CD4-positive, alpha-beta memory T cell (primary cell): ENCODE measurements around the gene METTL15. TPM values are rescaled to one million over a fixed set of nuclear protein-coding genes. Genes with fewer than 3 reads are reported as not detected.
A peak's percentile ranks its signal among the peaks of the same experiment; 100 is the strongest.

ENCODE experiments used
- CTCF ChIA-PET: fragments of 350-600 bp; sonication (Branson Sonifier 250); formaldehyde crosslinking; loops from one replicate; lab custom pipeline; 2021; ENCODE audit warnings: inconsistent platforms; ENCODE audit not compliant: partially characterized antibody; lab: Charles Lee
- POLR2A ChIA-PET: fragments of 350-600 bp; sonication (Branson Sonifier 250); formaldehyde crosslinking; loops from one replicate; lab custom pipeline; 2021; ENCODE audit not compliant: partially characterized antibody; lab: Charles Lee
- DNase-seq, 5 donors: peaks; one replicate each; pipeline versions ENCODE4 v3.0.0 to v3.0.0-alpha.2; 2020 to 2022; ENCODE audit warnings: mixed read lengths in 1 of 5
- H3K27ac ChIP-seq: one replicate; pipeline ENCODE4 v1.7.0; 2013; ENCODE audit warnings: low read depth, low read length
- H3K27me3 ChIP-seq: 2 replicates; pipeline ENCODE4 v1.7.0; 2013; ENCODE audit warnings: mild to moderate bottlenecking, low read length, moderate library complexity; ENCODE audit not compliant: insufficient read depth
- H3K36me3 ChIP-seq: 2 replicates; pipeline ENCODE4 v1.7.0; 2013; ENCODE audit warnings: mild to moderate bottlenecking, low read length, moderate library complexity; ENCODE audit not compliant: insufficient read depth
- H3K4me1 ChIP-seq: 2 replicates; pipeline ENCODE4 v1.7.0; 2013; ENCODE audit warnings: mild to moderate bottlenecking, low read length, moderate library complexity; ENCODE audit not compliant: insufficient read depth
- H3K4me3 ChIP-seq, 2 donors: one replicate each; pipeline ENCODE4 v1.7.0; 2013; ENCODE audit warnings: low read length in 2 of 2, mild to moderate bottlenecking in 1 of 2
- H3K9me3 ChIP-seq, 2 donors: one replicate each; pipeline ENCODE4 v1.7.0; 2013; ENCODE audit warnings: low read length in 2 of 2, control low read depth in 1 of 2; ENCODE audit not compliant: control insufficient read depth in 1 of 2
- H3K27ac Mint-ChIP-seq, 7 donors: one replicate each; pipeline ENCODE4 v1.8.0; 2020 to 2021; ENCODE audit warnings: mixed read lengths in 7 of 7, mild to moderate bottlenecking in 6 of 7, inconsistent platforms in 3 of 7, moderate library complexity in 3 of 7
- H3K27me3 Mint-ChIP-seq, 2 donors: one replicate each; pipeline ENCODE4 v1.8.0; 2020 to 2021; ENCODE audit warnings: mixed read lengths in 2 of 2
- H3K36me3 Mint-ChIP-seq, 2 donors: one replicate each; pipeline ENCODE4 v1.8.0; 2020 to 2021; ENCODE audit warnings: mixed read lengths in 2 of 2, inconsistent platforms in 1 of 2, mild to moderate bottlenecking in 1 of 2
- H3K4me1 Mint-ChIP-seq, 4 donors: one replicate each; pipeline ENCODE4 v1.8.0; 2020 to 2021; ENCODE audit warnings: mixed read lengths in 4 of 4, mild to moderate bottlenecking in 1 of 4
- H3K4me3 Mint-ChIP-seq, 8 donors: one replicate each; pipeline ENCODE4 v1.8.0; 2020 to 2021; ENCODE audit warnings: mixed read lengths in 8 of 8, mild to moderate bottlenecking in 7 of 8, moderate library complexity in 6 of 8, inconsistent platforms in 3 of 8
- H3K9me3 Mint-ChIP-seq, 8 donors: one replicate each; pipeline ENCODE4 v1.8.0; 2020 to 2021; ENCODE audit warnings: mixed read lengths in 8 of 8, mild to moderate bottlenecking in 5 of 8, inconsistent platforms in 3 of 8, moderate library complexity in 1 of 8
- intact Hi-C: fragments of 100-400 bp; cut with micrococcal nuclease; formaldehyde crosslinking; loops from one replicate; pipeline ENCODE4 v1.15.1; 2023
- polyA plus RNA-seq, 2 donors: library from polyadenylated mRNA; unstranded; fragments of 300-500 nt; fragmentation: Illumina TruSeq; gene quantifications; one replicate each; pipeline ENCODE4 v1.2.3, GENCODE V29; 2021
- total RNA-seq, 2 experiments: library from RNA; stranded (reverse); gene quantifications; one replicate each; pipeline ENCODE4 v1.2.3, GENCODE V29; 2021

Gene METTL15
- total and polyA plus RNA-seq, 4 experiments from 2014 or later: 6.6 to 14.0 (median 9.5) TPM

- Mint-ChIP-seq H3K27me3 (no peaks in the 10 kb centered on the region), H3K27ac (no peak overlapping the region), H3K4me1 (peaks cover 0 to 4% (median 2%) of the 10 kb centered on the region in 4 donors), H3K9me3 (peaks cover 0 to 2% (median 0%) of the 10 kb centered on the region in 8 donors), H3K36me3 (peaks cover 22 to 36% of the 10 kb centered on the region in 2 donors), H3K4me3 (no peak overlapping the region)
- Histone ChIP-seq H3K4me3 (no peak overlapping the region), H3K27me3 (no peaks in the 10 kb centered on the region), H3K9me3 (no peaks in the 10 kb centered on the region), H3K27ac (no peak overlapping the region), H3K4me1 (no peaks in the 10 kb centered on the region), H3K36me3 (no peaks in the 10 kb centered on the region)
- POLR2A ChIA-PET: no interaction called here
- CTCF ChIA-PET: no interaction called here
- no peak for DNase-seq
- intact Hi-C loops: no loop called here
Measured at GRCh38 chr11:28243581-28243980, 135.4 kb downstream of the METTL15 start.

GRCh38 chr11:28245131-28245530 lies 136.9 kb downstream of the METTL15 start:
- H3K27me3 Mint-ChIP-seq: no peaks in the 10 kb centered on the region
- Histone ChIP-seq H3K36me3 (no peaks in the 10 kb centered on the region), H3K4me3 (no peak overlapping the region), H3K27ac (no peak overlapping the region), H3K4me1 (no peaks in the 10 kb centered on the region), H3K9me3 (no peaks in the 10 kb centered on the region), H3K27me3 (no peaks in the 10 kb centered on the region)
- no peak overlapping the region for H3K4me3 Mint-ChIP-seq
- no peaks in the 10 kb centered on the region for H3K4me1 Mint-ChIP-seq
- ChIA-PET POLR2A (no interaction called here), CTCF (no interaction called here)
- intact Hi-C loops: no loop called here
- H3K27ac Mint-ChIP-seq: no peak overlapping the region
- no peak for DNase-seq
- peaks cover 0 to 5% (median under 1%) of the 10 kb centered on the region in 8 donors for H3K9me3 Mint-ChIP-seq
- H3K36me3 Mint-ChIP-seq: peaks cover 19 to 33% of the 10 kb centered on the region in 2 donors

GRCh38 chr11:28250192-28250591 lies 142.0 kb downstream of the METTL15 start:
- Mint-ChIP-seq H3K9me3 (peaks cover 4 to 17% (median 8%) of the 10 kb centered on the region in 8 donors), H3K27ac (no peak overlapping the region), H3K4me3 (no peak overlapping the region), H3K27me3 (no peaks in the 10 kb centered on the region), H3K4me1 (peaks cover 0 to 8% (median 1%) of the 10 kb centered on the region in 4 donors), H3K36me3 (peaks cover 24 to 59% of the 10 kb centered on the region in 2 donors)
- Histone ChIP-seq H3K27ac (no peak overlapping the region), H3K9me3 (no peaks in the 10 kb centered on the region), H3K4me3 (no peak overlapping the region), H3K36me3 (no peaks in the 10 kb centered on the region), H3K27me3 (no peaks in the 10 kb centered on the region), H3K4me1 (no peaks in the 10 kb centered on the region)
- no peak for DNase-seq
- ChIA-PET POLR2A (no interaction called here), CTCF (no interaction called here)
- intact Hi-C loops: no loop called here

- H3K4me3 Mint-ChIP-seq: no peak overlapping the region
- no peak overlapping the region for H3K27ac ChIP-seq
- H3K4me3 ChIP-seq: no peak overlapping the region
- H3K4me1 ChIP-seq: no peaks in the 10 kb centered on the region
- ChIA-PET POLR2A (no interaction called here), CTCF (no interaction called here)
- intact Hi-C loops: no loop called here
- H3K36me3 Mint-ChIP-seq: peaks cover 22 to 60% of the 10 kb centered on the region in 2 donors
- H3K36me3 ChIP-seq: no peaks in the 10 kb centered on the region
- no peaks in the 10 kb centered on the region for H3K27me3 Mint-ChIP-seq
- H3K9me3 ChIP-seq: no peaks in the 10 kb centered on the region
- H3K27ac Mint-ChIP-seq: no peak overlapping the region
- DNase-seq: no peak
- H3K27me3 ChIP-seq: no peaks in the 10 kb centered on the region
- peaks cover 4 to 21% (median 11%) of the 10 kb centered on the region in 8 donors for H3K9me3 Mint-ChIP-seq
- H3K4me1 Mint-ChIP-seq: peaks cover 0 to 8% (median 1%) of the 10 kb centered on the region in 4 donors
Measured at GRCh38 chr11:28251257-28251656, 143.1 kb downstream of the METTL15 start.

GRCh38 chr11:28257761-28258160 lies 149.6 kb downstream of the METTL15 start:
- ChIA-PET POLR2A (no interaction called here), CTCF (no interaction called here)
- H3K36me3 ChIP-seq: no peaks in the 10 kb centered on the region
- intact Hi-C loops: no loop called here
- Mint-ChIP-seq H3K4me3 (no peak overlapping the region), H3K36me3 (peaks cover 34 to 68% of the 10 kb centered on the region in 2 donors), H3K27me3 (no peaks in the 10 kb centered on the region), H3K9me3 (peaks cover 2 to 24% (median 13%) of the 10 kb centered on the region in 8 donors), H3K27ac (no peak overlapping the region), H3K4me1 (peaks cover 0 to 4% (median 1%) of the 10 kb centered on the region in 4 donors)
- H3K4me3 ChIP-seq: no peak overlapping the region
- H3K27ac ChIP-seq: no peak overlapping the region
- H3K9me3 ChIP-seq: no peaks in the 10 kb centered on the region
- no peak for DNase-seq
- no peaks in the 10 kb centered on the region for H3K4me1 ChIP-seq
- no peaks in the 10 kb centered on the region for H3K27me3 ChIP-seq

- no peaks in the 10 kb centered on the region for H3K36me3 ChIP-seq
- Mint-ChIP-seq H3K27me3 (no peaks in the 10 kb centered on the region), H3K4me3 (no peak overlapping the region), H3K4me1 (peaks cover 0 to 4% (median 1%) of the 10 kb centered on the region in 4 donors), H3K9me3 (peaks cover 2 to 17% (median 9%) of the 10 kb centered on the region in 8 donors), H3K36me3 (peaks cover 32 to 67% of the 10 kb centered on the region in 2 donors), H3K27ac (no peak overlapping the region)
- DNase-seq: peak in 1 of 5 donors; percentile 29
- no peaks in the 10 kb centered on the region for H3K27me3 ChIP-seq
- intact Hi-C loops: no loop called here
- ChIA-PET CTCF (no interaction called here), POLR2A (no interaction called here)
- no peaks in the 10 kb centered on the region for H3K4me1 ChIP-seq
- H3K9me3 ChIP-seq: no peaks in the 10 kb centered on the region
- no peak overlapping the region for H3K27ac ChIP-seq
- no peak overlapping the region for H3K4me3 ChIP-seq
Measured at GRCh38 chr11:28259177-28259843, 151.1 kb downstream of the METTL15 start.

- Mint-ChIP-seq H3K36me3 (peaks cover 26 to 51% of the 10 kb centered on the region in 2 donors), H3K4me3 (no peak overlapping the region), H3K27me3 (no peaks in the 10 kb centered on the region), H3K4me1 (peaks cover 0 to 3% (median 0%) of the 10 kb centered on the region in 4 donors), H3K27ac (no peak overlapping the region), H3K9me3 (peaks cover 2 to 16% (median 8%) of the 10 kb centered on the region in 8 donors)
- ChIA-PET POLR2A (no interaction called here), CTCF (no interaction called here)
- no peaks in the 10 kb centered on the region for H3K9me3 ChIP-seq
- H3K4me1 ChIP-seq: no peaks in the 10 kb centered on the region
- no peak overlapping the region for H3K27ac ChIP-seq
- H3K36me3 ChIP-seq: no peaks in the 10 kb centered on the region
- intact Hi-C loops: no loop called here
- no peaks in the 10 kb centered on the region for H3K27me3 ChIP-seq
- no peak for DNase-seq
- H3K4me3 ChIP-seq: no peak overlapping the region
Measured at GRCh38 chr11:28268925-28269324, 160.7 kb downstream of the METTL15 start.
